BLaER1 (cell line): ENCODE results near the gene GJC2.

Experiments
- H3K27ac ChIP-seq: shearing (Covaris generic); formaldehyde crosslinking; 2 replicates; pipeline ENCODE4 v1.8.1; 2022
- H3K27me3 ChIP-seq: shearing (Covaris generic); formaldehyde crosslinking; 2 replicates; pipeline ENCODE4 v1.8.1; 2022
- H3K36me3 ChIP-seq: shearing (Covaris generic); formaldehyde crosslinking; 2 replicates; pipeline ENCODE4 v1.8.1; 2022
- H3K4me1 ChIP-seq: shearing (Covaris generic); formaldehyde crosslinking; 2 replicates; pipeline ENCODE4 v1.8.1; 2022
- H3K4me2 ChIP-seq: shearing (Covaris generic); formaldehyde crosslinking; 2 replicates; pipeline ENCODE4 v1.8.1; 2022
- H3K4me3 ChIP-seq: shearing (Covaris generic); formaldehyde crosslinking; 2 replicates; pipeline ENCODE4 v1.8.1; 2022
- H3K9ac ChIP-seq: shearing (Covaris generic); formaldehyde crosslinking; 2 replicates; pipeline ENCODE4 v1.8.1; 2022
- H3K9me3 ChIP-seq: shearing (Covaris generic); formaldehyde crosslinking; 2 replicates; pipeline ENCODE4 v1.8.1; 2022
- H4K20me1 ChIP-seq: shearing (Covaris generic); formaldehyde crosslinking; 2 replicates; pipeline ENCODE4 v1.8.1; 2022
- Cebpa-rat ChIP-seq: shearing (Covaris generic); IDR thresholded peaks from 2 replicates; pipeline ENCODE4 v1.8.1; 2022

The GJC2 gene

DNA sequence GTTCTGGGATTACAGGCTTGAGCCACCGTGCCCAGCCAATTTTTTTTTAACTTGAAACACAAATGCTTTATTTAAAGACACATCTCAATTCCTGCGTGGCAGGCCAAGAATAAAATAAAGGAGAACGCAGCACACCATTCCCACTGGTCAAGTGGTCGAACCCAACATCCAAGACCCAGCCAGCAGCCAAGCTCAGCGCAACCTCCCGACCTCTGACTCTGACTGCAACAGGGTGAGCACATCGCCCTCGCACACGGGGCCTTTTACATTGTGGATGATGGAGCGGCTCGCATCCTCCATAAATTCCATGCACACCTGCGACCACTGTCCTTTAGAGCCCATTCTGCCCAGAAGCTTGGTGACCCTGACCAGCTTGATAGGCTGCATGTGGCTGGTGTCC lies 15.1 kb upstream of the GJC2 start:
- no peaks in the 10 kb centered on the region for H4K20me1 ChIP-seq
- no peaks in the 10 kb centered on the region for H3K27me3 ChIP-seq
- H3K9ac ChIP-seq = no peak overlapping the region
- peaks cover 30% of the 10 kb centered on the region for H3K4me1 ChIP-seq
- no peak overlapping the region for H3K27ac ChIP-seq
- TF ChIP-seq Cebpa-rat = no peak
- no peak overlapping the region for H3K4me2 ChIP-seq
- H3K9me3 ChIP-seq = no peaks in the 10 kb centered on the region
- H3K36me3 ChIP-seq = no peaks in the 10 kb centered on the region
- no peak overlapping the region for H3K4me3 ChIP-seq

DNA sequence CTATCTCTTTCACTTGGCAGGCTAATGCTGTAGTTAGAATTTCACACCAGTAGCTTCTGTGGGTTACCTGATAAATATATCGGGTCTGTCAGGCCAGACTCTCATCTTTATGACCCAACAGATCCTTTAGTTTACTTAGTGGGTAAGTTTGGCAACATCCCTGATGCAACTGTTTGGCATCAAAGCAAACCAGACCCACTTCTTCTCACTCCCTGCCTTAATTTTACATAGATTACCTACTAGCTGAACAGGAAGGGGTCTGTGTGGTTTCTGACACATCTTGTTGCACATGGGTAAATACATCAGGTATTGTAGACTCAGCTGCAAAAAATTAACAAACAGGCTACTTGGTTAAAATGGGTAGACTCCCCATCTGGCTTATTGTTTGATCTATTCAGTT lies 12.8 kb upstream of the GJC2 start:
- Histone ChIP-seq H3K4me3 (no peak overlapping the region), H3K36me3 (no peaks in the 10 kb centered on the region), H3K9me3 (no peaks in the 10 kb centered on the region), H3K9ac (no peak overlapping the region), H3K4me2 (peak overlapping the region; percentile 91), H4K20me1 (peaks cover 18% of the 10 kb centered on the region), H3K27me3 (no peaks in the 10 kb centered on the region), H3K27ac (no peak overlapping the region), H3K4me1 (peaks cover 39% of the 10 kb centered on the region)
- TF ChIP-seq Cebpa-rat = no peak

DNA sequence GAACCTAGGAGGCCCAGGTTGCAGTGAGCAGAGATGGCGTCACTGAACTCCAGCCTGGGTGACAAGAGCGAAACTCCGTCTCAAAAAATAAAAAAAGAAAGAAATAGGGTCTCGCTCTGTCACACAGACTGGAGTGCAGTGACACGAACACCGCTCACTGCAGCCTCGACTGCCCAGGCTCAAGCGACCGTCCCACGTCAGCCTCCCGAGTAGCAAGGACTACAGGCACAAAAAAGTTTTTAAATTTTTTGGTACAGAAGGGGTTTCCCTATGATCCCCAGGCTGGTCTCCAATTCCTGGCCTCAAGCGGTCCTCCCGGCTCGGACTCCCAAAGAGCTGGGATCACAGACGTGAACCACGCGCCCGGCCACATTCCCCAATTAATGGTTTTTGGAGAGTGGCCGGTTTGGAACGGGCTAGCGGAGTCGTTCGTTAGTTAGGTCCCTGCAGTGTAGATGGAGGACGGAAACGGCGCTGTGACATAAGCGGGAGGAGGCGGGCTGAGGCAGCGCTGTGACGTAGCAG lies 10.3 kb upstream of the GJC2 start:
- peak overlapping the region; percentile 90 for H3K27ac ChIP-seq

DNA sequence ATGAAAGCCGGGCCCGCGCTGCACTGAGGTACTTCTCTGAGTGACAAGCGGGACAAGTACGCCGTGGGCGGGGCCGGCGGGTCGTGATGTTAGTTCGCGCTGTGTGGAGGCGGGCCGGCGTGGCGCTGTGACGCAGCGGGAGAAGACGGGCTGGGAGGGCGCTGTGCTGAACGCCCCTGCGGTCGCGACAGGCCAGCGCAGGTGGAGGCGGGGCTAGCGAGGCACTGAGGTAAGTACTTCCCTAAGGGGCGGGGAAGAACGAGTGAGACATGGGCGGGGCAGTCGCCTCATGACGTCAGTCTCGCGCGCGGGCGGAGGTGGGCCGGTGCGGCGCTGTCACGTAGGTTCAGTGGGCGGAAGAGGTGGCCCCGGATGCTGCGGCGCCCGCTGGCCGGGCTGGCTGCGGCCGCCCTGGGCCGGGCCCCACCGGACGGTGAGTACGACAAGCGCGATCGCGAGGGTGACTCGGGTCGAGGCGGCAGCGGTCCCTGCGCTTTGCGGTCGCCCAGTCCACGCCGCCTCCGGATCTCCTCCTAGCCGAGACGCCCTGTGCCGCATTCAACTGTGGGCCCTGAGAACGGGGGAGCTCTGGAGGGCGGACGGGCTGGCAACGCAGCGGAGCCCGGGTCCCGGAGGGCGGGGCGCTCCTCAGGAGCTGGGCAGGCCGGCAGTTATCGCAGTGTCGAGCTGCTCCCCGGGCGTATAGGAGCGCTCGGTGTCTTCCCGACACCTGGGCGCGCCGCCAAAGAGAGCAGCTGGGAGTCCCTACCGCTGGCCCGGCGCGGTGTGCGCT lies 9.6 kb upstream of the GJC2 start, which contains the start of gene GUK1:
Gene GUK1, plus strand, starts transcription at position 349 of the 793 bp plus-strand sequence. Its CDS starts 24 bp downstream, at position 373.
- peaks cover 3% of the 10 kb centered on the region for H3K36me3 ChIP-seq
- H3K9me3 ChIP-seq = no peaks in the 10 kb centered on the region
- no peaks in the 10 kb centered on the region for H3K27me3 ChIP-seq
- H3K27ac ChIP-seq = peak within 1 kb of the TSS; percentile 90
- H3K4me2 ChIP-seq = peak within 1 kb of the TSS; percentile 91
- H3K4me1 ChIP-seq = peaks cover 71% of the 10 kb centered on the region
- TF ChIP-seq Cebpa-rat = no peak
- peak within 1 kb of the TSS; percentile 94 for H3K4me3 ChIP-seq
- peak within 1 kb of the TSS; percentile 90 for H3K9ac ChIP-seq
- peaks cover 50% of the 10 kb centered on the region for H4K20me1 ChIP-seq

More for the DNA sequence above, 10.3 kb upstream of the GJC2 start:
- Histone ChIP-seq H3K36me3 (no peaks in the 10 kb centered on the region), H3K27me3 (no peaks in the 10 kb centered on the region), H4K20me1 (peaks cover 43% of the 10 kb centered on the region), H3K4me2 (peak overlapping the region; percentile 91), H3K9ac (peak overlapping the region; percentile 66), H3K4me3 (peak overlapping the region; percentile 94), H3K4me1 (peaks cover 65% of the 10 kb centered on the region), H3K9me3 (no peaks in the 10 kb centered on the region)
- no peak for TF ChIP-seq Cebpa-rat

DNA sequence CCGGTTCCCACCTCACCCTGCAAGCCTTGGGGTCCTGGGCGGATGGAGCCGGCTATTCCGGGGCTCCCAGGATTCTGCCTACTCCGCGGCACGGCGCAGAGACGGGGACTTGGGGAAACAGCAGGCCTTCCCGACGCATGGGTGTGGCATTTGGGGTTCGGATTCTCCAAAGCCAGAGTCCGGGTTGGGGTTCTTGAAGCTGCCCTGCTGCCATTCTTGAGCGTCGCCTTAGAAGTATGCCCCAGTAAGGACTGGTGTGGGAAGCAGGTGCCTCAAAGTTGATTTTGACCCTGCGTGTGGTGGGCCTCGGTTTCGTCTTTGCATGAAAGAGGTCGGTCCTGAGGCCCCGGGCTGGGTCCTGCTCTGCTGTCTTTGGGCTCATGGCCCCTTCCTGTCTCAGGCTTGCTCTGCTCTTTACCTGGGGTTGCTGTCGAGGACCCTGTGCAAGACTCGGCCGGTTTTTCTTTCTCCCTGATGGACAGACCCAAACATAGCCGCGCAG lies 9.0 kb upstream of the GJC2 start:
- peaks cover 10% of the 10 kb centered on the region for H3K36me3 ChIP-seq
- no peaks in the 10 kb centered on the region for H3K9me3 ChIP-seq
- peak overlapping the region; percentile 91 for H3K4me2 ChIP-seq
- peak overlapping the region; percentile 90 for H3K9ac ChIP-seq
- peak overlapping the region; percentile 90 for H3K27ac ChIP-seq
- TF ChIP-seq Cebpa-rat = no peak
- no peaks in the 10 kb centered on the region for H3K27me3 ChIP-seq
- H3K4me3 ChIP-seq = peak overlapping the region; percentile 94
- peaks cover 78% of the 10 kb centered on the region for H3K4me1 ChIP-seq
- H4K20me1 ChIP-seq = peaks cover 56% of the 10 kb centered on the region

DNA sequence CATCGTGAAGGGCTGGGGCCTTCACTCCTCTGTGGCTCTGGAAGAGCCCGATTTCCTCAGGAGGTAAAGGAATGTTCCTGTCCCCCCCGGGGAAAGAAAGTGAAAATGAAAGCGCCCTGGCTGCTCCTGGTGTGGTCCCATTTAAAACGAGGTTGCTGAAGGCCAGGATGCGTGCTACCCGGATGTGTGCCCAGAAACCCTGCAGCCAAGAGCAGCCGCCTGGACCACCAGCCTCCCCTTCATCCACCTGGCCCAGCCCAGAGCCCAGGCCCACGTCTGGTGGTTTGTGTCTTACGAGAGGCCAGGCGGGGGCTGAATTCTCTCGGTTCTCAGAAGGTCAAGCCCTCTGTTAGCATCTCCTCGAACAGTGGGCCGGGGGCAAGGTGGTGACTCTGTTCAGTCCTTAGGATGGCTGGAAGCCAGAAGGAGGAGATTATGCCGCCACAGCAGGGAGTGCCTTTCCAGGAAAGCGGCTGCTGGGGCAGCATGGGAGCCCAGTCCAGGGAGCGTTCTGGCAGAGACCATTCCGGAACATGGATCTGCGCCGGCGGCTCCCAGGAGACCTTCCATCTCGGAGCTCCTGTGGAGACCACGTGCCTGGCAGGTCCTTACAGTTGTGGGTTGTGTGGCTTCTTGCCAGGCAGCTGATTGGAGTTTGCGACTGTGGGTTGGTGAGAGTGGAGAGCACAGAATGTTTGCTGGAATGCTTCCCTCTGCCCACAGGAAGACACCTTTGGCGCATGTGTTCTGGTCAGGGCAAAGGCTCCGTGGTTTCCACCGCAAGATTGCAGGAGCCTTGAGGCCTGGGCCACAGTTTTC lies 8.3 kb upstream of the GJC2 start:
- Histone ChIP-seq H3K9me3 (no peaks in the 10 kb centered on the region), H3K4me1 (peaks cover 82% of the 10 kb centered on the region), H4K20me1 (peaks cover 63% of the 10 kb centered on the region), H3K27me3 (no peaks in the 10 kb centered on the region), H3K9ac (peak overlapping the region; percentile 90), H3K4me2 (peak overlapping the region; percentile 91), H3K36me3 (peaks cover 16% of the 10 kb centered on the region), H3K27ac (peak overlapping the region; percentile 90), H3K4me3 (peak overlapping the region; percentile 94)
- TF ChIP-seq Cebpa-rat = no peak

DNA sequence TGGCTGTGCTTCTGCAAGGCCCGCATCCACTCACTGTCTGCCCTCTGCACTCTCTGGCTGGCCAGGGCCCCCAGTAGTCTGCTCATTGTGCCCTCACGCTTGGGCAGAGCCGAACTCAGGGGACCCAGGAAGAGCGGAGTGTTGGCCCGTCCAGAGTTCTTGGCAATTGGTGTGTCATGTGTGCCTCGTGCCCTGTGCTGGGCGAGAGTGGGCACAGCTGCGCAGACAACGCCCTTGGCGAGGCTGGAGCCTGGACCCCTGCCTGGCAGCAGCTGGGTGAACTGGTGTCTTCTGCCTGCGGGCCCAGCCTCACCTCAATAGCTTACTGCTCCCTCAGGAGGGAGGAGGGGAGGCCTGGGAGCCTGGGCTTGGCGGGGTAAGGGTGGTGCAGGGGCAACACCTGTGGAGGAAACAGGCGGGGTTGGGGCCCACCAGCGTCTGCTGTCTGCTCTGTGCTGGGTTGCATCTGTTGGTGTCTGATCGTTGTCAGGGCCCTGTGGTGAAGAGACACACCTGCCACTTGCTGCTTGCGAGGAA lies 7.5 kb upstream of the GJC2 start:
- Histone ChIP-seq H3K4me3 (peak overlapping the region; percentile 94), H3K36me3 (peaks cover 24% of the 10 kb centered on the region), H3K27me3 (no peaks in the 10 kb centered on the region), H3K4me1 (peaks cover 83% of the 10 kb centered on the region), H3K4me2 (peak overlapping the region; percentile 91), H3K9ac (peak overlapping the region; percentile 90), H3K9me3 (no peaks in the 10 kb centered on the region), H4K20me1 (peaks cover 71% of the 10 kb centered on the region), H3K27ac (peak overlapping the region; percentile 90)
- no peak for TF ChIP-seq Cebpa-rat

DNA sequence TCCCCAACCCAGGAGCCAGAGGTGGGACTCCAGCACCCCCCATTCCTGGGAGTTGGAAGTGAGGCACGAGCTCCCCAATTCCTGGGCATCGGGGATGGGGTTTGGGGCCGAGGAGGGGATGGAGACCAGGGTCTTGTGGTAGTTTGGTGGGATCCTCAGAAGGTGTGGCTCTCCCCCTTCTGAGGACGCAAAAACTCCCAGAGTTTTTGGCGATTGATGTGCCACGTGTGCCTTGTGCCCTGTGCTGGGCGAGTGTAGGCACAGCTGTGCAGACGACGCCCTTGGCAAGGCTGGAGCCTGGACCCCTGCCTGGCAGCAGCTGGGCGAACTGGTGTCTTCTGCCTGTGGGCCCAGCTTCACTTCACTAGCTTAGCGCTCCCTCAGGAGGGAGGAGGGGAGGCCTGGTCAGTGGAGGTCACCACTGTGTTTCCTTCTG lies 7.0 kb upstream of the GJC2 start:
- Histone ChIP-seq H3K36me3 (peaks cover 29% of the 10 kb centered on the region), H3K27me3 (no peaks in the 10 kb centered on the region), H3K9me3 (no peaks in the 10 kb centered on the region), H3K4me3 (peak overlapping the region; percentile 94), H3K4me2 (peak overlapping the region; percentile 91), H3K27ac (peak overlapping the region; percentile 90), H3K4me1 (peaks cover 83% of the 10 kb centered on the region), H4K20me1 (peaks cover 76% of the 10 kb centered on the region), H3K9ac (peak overlapping the region; percentile 90)
- TF ChIP-seq Cebpa-rat = no peak

DNA sequence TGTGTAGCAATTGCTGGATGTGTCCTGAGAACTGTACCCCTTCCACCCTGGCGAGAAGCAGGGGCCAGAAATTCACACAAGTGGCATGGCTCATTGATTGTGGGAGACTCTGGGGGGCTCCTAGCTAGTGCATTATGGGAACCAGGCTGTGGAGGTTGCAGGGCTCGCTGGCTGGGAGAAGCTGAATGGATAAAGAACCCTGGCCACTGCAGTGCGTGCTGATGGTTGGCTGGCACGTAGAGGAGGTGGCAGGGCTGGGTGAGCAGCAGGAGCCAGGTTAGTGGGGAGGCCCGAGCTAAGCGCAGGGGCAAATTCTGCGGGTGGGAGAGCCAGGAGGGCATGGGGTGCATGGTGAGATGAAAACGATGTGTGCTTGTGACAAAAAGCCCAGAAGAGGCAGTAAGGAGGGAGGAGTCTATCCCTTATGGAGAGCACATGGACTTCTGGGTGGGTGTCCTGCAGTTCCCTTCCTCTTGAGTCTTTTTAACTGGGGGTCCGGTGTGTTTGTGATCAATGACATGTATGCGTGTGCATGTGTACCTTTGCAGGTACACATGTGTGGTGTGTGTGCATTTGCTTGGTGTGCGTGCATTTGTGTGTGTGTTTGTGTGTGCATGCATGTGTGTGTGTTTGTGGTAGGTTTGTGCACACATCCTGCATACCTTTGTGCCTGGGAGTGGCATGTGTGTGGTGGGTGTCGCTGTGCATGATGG lies 6.1 kb upstream of the GJC2 start:
- peak overlapping the region; percentile 69 for H3K9ac ChIP-seq
- H4K20me1 ChIP-seq = peaks cover 85% of the 10 kb centered on the region
- H3K4me1 ChIP-seq = peaks cover 83% of the 10 kb centered on the region
- H3K27ac ChIP-seq = peak overlapping the region; percentile 90
- peak overlapping the region; percentile 91 for H3K4me2 ChIP-seq
- no peak for TF ChIP-seq Cebpa-rat
- H3K27me3 ChIP-seq = no peaks in the 10 kb centered on the region
- H3K36me3 ChIP-seq = peaks cover 38% of the 10 kb centered on the region
- no peaks in the 10 kb centered on the region for H3K9me3 ChIP-seq
- no peak overlapping the region; the same call in 1 of the 2 replicates for H3K4me3 ChIP-seq
